ENCODE results near the gene STMN1. TPM values are rescaled to one million over a fixed set of nuclear protein-coding genes. Genes with fewer than 3 reads are reported as not detected.

STMN1 gene
- total and polyA plus RNA-seq, 9 of the 15 experiments (the other 6 are each of a cell fraction or from before 2014, with no cell fraction given): 269 to 2,153 (median 595) TPM

DNA sequence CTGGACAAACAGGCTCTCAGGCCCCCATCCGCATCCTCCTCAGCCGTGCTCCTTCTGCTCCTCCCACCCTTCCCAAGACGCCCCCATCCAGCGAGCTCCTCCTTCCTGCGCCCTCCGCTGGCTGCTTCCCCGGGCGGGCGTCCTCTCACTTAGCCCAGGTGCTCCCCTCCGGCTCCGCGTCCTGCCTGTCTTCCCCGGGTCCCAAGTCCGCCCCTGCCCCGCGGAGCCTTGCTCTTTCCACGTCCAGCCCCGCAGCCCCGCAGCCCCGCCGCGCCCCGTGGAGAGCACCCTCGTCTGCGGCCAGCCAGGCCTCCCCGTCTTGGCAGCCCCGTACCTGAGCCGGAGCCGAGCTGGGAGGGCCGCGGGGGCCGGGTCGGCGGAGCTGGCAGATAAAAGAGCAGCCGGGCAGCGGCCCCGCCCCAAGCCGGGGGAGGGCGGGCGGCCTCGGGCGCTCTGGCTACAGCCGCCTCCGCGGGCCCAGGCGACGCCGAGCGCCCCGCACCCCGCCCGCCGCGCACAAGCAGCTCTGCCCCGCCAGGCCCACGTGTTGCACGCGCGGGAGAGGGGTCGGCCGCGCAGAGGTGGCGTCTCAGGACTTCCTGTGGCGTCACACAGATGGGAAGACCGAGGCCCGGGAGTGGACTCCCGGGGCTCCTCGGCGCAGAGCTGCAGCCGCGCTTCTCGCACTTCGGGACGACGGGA, 30.9 kb downstream of the STMN1 start, which contains the start of gene PAQR7 (continued):
- TF ChIP-seq CTCFL (IDR thresholded peaks at IDR 0.05; ENCODE audit: borderline replicate concordance, insufficient read depth, low read depth, low read length, poor library complexity, severe bottlenecking) (no peak), ETV1 (tag; conservative IDR thresholded peaks at IDR 0.05; ENCODE audit: low read depth) (peak; percentile 16; the same call in 1 of the 2 replicates), PRMT5 (CRISPR knock-in tag; IDR thresholded peaks at IDR 0.05) (0 out of 2 replicates have a peak, but pooled peaks have one; percentile 31), RB1 (IDR thresholded peaks at IDR 0.05; ENCODE audit: low read depth) (peak; percentile 89), NR2F6 (CRISPR knock-in tag; IDR thresholded peaks at IDR 0.05) (no peak), CHAMP1 (IDR thresholded peaks at IDR 0.05) (no peak)
- TF ChIP-seq, protein P1, sequence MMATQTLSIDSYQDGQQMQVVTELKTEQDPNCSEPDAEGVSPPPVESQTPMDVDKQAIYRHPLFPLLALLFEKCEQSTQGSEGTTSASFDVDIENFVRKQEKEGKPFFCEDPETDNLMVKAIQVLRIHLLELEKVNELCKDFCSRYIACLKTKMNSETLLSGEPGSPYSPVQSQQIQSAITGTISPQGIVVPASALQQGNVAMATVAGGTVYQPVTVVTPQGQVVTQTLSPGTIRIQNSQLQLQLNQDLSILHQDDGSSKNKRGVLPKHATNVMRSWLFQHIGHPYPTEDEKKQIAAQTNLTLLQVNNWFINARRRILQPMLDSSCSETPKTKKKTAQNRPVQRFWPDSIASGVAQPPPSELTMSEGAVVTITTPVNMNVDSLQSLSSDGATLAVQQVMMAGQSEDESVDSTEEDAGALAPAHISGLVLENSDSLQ (IDR thresholded peaks at IDR 0.05): peak; percentile 57
- TF ChIP-seq, protein P2, sequence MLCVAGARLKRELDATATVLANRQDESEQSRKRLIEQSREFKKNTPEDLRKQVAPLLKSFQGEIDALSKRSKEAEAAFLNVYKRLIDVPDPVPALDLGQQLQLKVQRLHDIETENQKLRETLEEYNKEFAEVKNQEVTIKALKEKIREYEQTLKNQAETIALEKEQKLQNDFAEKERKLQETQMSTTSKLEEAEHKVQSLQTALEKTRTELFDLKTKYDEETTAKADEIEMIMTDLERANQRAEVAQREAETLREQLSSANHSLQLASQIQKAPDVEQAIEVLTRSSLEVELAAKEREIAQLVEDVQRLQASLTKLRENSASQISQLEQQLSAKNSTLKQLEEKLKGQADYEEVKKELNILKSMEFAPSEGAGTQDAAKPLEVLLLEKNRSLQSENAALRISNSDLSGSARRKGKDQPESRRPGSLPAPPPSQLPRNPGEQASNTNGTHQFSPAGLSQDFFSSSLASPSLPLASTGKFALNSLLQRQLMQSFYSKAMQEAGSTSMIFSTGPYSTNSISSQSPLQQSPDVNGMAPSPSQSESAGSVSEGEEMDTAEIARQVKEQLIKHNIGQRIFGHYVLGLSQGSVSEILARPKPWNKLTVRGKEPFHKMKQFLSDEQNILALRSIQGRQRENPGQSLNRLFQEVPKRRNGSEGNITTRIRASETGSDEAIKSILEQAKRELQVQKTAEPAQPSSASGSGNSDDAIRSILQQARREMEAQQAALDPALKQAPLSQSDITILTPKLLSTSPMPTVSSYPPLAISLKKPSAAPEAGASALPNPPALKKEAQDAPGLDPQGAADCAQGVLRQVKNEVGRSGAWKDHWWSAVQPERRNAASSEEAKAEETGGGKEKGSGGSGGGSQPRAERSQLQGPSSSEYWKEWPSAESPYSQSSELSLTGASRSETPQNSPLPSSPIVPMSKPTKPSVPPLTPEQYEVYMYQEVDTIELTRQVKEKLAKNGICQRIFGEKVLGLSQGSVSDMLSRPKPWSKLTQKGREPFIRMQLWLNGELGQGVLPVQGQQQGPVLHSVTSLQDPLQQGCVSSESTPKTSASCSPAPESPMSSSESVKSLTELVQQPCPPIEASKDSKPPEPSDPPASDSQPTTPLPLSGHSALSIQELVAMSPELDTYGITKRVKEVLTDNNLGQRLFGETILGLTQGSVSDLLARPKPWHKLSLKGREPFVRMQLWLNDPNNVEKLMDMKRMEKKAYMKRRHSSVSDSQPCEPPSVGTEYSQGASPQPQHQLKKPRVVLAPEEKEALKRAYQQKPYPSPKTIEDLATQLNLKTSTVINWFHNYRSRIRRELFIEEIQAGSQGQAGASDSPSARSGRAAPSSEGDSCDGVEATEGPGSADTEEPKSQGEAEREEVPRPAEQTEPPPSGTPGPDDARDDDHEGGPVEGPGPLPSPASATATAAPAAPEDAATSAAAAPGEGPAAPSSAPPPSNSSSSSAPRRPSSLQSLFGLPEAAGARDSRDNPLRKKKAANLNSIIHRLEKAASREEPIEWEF (CRISPR knock-in tag; IDR thresholded peaks at IDR 0.05): no peak
- TF ChIP-seq, protein P3, sequence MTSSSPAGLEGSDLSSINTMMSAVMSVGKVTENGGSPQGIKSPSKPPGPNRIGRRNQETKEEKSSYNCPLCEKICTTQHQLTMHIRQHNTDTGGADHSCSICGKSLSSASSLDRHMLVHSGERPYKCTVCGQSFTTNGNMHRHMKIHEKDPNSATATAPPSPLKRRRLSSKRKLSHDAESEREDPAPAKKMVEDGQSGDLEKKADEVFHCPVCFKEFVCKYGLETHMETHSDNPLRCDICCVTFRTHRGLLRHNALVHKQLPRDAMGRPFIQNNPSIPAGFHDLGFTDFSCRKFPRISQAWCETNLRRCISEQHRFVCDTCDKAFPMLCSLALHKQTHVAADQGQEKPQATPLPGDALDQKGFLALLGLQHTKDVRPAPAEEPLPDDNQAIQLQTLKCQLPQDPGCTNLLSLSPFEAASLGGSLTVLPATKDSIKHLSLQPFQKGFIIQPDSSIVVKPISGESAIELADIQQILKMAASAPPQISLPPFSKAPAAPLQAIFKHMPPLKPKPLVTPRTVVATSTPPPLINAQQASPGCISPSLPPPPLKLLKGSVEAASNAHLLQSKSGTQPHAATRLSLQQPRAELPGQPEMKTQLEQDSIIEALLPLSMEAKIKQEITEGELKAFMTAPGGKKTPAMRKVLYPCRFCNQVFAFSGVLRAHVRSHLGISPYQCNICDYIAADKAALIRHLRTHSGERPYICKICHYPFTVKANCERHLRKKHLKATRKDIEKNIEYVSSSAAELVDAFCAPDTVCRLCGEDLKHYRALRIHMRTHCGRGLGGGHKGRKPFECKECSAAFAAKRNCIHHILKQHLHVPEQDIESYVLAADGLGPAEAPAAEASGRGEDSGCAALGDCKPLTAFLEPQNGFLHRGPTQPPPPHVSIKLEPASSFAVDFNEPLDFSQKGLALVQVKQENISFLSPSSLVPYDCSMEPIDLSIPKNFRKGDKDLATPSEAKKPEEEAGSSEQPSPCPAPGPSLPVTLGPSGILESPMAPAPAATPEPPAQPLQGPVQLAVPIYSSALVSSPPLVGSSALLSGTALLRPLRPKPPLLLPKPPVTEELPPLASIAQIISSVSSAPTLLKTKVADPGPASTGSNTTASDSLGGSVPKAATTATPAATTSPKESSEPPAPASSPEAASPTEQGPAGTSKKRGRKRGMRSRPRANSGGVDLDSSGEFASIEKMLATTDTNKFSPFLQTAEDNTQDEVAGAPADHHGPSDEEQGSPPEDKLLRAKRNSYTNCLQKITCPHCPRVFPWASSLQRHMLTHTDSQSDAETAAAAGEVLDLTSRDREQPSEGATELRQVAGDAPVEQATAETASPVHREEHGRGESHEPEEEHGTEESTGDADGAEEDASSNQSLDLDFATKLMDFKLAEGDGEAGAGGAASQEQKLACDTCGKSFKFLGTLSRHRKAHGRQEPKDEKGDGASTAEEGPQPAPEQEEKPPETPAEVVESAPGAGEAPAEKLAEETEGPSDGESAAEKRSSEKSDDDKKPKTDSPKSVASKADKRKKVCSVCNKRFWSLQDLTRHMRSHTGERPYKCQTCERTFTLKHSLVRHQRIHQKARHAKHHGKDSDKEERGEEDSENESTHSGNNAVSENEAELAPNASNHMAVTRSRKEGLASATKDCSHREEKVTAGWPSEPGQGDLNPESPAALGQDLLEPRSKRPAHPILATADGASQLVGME (CRISPR knock-in tag; IDR thresholded peaks at IDR 0.05): no peak
